ENCODE results near the gene OTOP1.

- TF ChIP-seq CTCF (IDR thresholded peaks at IDR 0.05) (no peak), POLR2A (IDR thresholded peaks at IDR 0.05) (no peak)
These were observed 1.6 kb upstream of the OTOP1 start for GRCh38 chr4:4228356-4228668.

Measured in Peyer's patch (tissue), 4 donors.